HepG2 (cell line): Measurements from ENCODE around the gene DUSP16. TPM values are rescaled to one million over a fixed set of nuclear protein-coding genes. Genes with fewer than 3 reads are reported as not detected.

Experiments
- HNRNPUL1 ChIP-seq: fragments of 200-400 bp; formaldehyde crosslinking; IDR thresholded peaks from 2 replicates; pipeline ENCODE4 v1.6.1; 2017; ENCODE audit warnings: low read depth, mild to moderate bottlenecking, low read length, moderate library complexity
- PAWR ChIP-seq: sonication (generic); formaldehyde crosslinking; IDR thresholded peaks from 2 replicates; pipeline ENCODE4 v1.4.0; 2020; ENCODE audit warnings: missing genetic modification reagents, mild to moderate bottlenecking, borderline replicate concordance
- TBP ChIP-seq: sonication (generic); formaldehyde crosslinking; IDR thresholded peaks from 2 replicates; pipeline ENCODE4 v1.5.0; 2020; ENCODE audit warnings: missing genetic modification reagents
- ZNF577 ChIP-seq: sonication (generic); formaldehyde crosslinking; IDR thresholded peaks from 2 replicates; pipeline ENCODE4 v1.4.0; 2020; ENCODE audit warnings: mild to moderate bottlenecking, low read depth, missing genetic modification reagents, borderline replicate concordance
- ZNF777 ChIP-seq: sonication (generic); formaldehyde crosslinking; IDR thresholded peaks from 2 replicates; pipeline ENCODE4 v1.4.0; 2020; ENCODE audit warnings: missing genetic modification reagents
- polyA plus RNA-seq, 8 experiments: library from polyadenylated mRNA; depleted of rRNA in 3 of 8; stranded (reverse) in 7 of 8; unstranded in 1 of 8; fragments of >200 nt; fragmentation: Illumina TruSeq in 4 of 8; extraction: Trizol in 4 of 8; gene quantifications; 2 replicates each; pipeline versions ENCODE4 v1.2.1 to v1.2.3, GENCODE V29; 2011 to 2016; ENCODE audit warnings: low read depth in 4 of 8, missing spikeins in 1 of 8, mixed read lengths in 1 of 8; ENCODE audit not compliant: insufficient read depth in 1 of 8
- total RNA-seq, 5 experiments: library from RNA; depleted of rRNA; stranded (reverse); fragments of >200 nt; fragmentation: Illumina TruSeq; extraction: Trizol; gene quantifications; 2 replicates each; pipeline ENCODE4 v1.2.3, GENCODE V29; 2016; ENCODE audit warnings: low read depth in 1 of 5
- TF ChIP-seq, protein P1 (sequence below): IDR thresholded peaks from 2 replicates; pipeline ENCODE4 v1.6.1; 2018; ENCODE audit warnings: missing genetic modification reagents
- TF ChIP-seq, protein P2 (sequence below): sonication (generic); formaldehyde crosslinking; IDR thresholded peaks from 2 replicates; pipeline ENCODE4 v1.4.0; 2020; ENCODE audit warnings: mild to moderate bottlenecking, missing genetic modification reagents
- TF ChIP-seq, protein P3 (sequence below): sonication (generic); formaldehyde crosslinking; IDR thresholded peaks from 2 replicates; pipeline ENCODE4 v1.5.0; 2020; ENCODE audit warnings: mild to moderate bottlenecking, missing genetic modification reagents, borderline replicate concordance
- TF ChIP-seq, protein P4 (sequence below): sonication (generic); formaldehyde crosslinking; IDR thresholded peaks from 2 replicates; pipeline ENCODE4 v1.4.0; 2020; ENCODE audit warnings: missing genetic modification reagents
- TF ChIP-seq, protein P5 (sequence below): sonication (generic); formaldehyde crosslinking; IDR thresholded peaks from 2 replicates; pipeline ENCODE4 v1.4.0; 2020; ENCODE audit warnings: missing genetic modification reagents
- TF ChIP-seq, protein P6 (sequence below): sonication (generic); formaldehyde crosslinking; IDR thresholded peaks from 2 replicates; pipeline ENCODE4 v1.4.0; 2020; ENCODE audit warnings: missing genetic modification reagents, borderline replicate concordance
- TF ChIP-seq, protein P7 (sequence below): sonication (generic); formaldehyde crosslinking; IDR thresholded peaks from 2 replicates; pipeline ENCODE4 v1.4.0; 2020; ENCODE audit warnings: missing genetic modification reagents

The DUSP16 gene
- total and polyA plus RNA-seq, 2 of the 13 experiments (the other 11 are each of a cell fraction or from before 2014, with no cell fraction given): 45.7 to 46.6 TPM

DNA sequence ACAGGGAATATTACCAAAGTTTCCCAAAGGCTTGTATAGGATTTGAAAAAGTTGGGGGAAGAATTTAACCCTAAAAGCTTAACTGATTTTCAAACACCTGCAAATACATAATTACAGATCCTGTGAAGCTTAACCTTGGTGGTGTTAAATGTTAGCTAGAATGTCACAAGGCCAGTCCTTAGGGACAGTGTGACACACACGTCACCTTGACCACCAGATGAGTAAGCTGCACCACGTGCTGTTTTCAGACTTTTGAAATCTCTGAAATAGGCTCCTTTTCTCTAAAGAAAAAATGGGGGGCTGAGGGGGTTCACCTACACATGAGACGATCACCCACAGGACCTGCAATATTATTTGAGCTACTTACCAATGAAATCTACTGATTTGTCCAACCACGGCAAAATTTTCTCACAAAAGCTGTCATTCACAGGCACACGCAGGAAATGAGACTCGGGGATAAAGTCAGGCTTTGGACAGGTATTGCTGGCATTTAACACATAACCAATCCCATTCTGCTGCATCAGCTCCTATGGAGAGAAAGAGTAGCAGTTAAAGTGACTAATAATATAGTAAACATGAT, 75.9 kb downstream of the DUSP16 start (continued):
- TF ChIP-seq, protein P1, sequence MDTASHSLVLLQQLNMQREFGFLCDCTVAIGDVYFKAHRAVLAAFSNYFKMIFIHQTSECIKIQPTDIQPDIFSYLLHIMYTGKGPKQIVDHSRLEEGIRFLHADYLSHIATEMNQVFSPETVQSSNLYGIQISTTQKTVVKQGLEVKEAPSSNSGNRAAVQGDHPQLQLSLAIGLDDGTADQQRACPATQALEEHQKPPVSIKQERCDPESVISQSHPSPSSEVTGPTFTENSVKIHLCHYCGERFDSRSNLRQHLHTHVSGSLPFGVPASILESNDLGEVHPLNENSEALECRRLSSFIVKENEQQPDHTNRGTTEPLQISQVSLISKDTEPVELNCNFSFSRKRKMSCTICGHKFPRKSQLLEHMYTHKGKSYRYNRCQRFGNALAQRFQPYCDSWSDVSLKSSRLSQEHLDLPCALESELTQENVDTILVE (CRISPR knock-in tag): no peak
- TF ChIP-seq TBP (CRISPR knock-in tag): no peak
- TF ChIP-seq, protein P2, sequence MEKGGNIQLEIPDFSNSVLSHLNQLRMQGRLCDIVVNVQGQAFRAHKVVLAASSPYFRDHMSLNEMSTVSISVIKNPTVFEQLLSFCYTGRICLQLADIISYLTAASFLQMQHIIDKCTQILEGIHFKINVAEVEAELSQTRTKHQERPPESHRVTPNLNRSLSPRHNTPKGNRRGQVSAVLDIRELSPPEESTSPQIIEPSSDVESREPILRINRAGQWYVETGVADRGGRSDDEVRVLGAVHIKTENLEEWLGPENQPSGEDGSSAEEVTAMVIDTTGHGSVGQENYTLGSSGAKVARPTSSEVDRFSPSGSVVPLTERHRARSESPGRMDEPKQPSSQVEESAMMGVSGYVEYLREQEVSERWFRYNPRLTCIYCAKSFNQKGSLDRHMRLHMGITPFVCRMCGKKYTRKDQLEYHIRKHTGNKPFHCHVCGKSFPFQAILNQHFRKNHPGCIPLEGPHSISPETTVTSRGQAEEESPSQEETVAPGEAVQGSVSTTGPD (CRISPR knock-in tag): no peak
- TF ChIP-seq, protein P3, sequence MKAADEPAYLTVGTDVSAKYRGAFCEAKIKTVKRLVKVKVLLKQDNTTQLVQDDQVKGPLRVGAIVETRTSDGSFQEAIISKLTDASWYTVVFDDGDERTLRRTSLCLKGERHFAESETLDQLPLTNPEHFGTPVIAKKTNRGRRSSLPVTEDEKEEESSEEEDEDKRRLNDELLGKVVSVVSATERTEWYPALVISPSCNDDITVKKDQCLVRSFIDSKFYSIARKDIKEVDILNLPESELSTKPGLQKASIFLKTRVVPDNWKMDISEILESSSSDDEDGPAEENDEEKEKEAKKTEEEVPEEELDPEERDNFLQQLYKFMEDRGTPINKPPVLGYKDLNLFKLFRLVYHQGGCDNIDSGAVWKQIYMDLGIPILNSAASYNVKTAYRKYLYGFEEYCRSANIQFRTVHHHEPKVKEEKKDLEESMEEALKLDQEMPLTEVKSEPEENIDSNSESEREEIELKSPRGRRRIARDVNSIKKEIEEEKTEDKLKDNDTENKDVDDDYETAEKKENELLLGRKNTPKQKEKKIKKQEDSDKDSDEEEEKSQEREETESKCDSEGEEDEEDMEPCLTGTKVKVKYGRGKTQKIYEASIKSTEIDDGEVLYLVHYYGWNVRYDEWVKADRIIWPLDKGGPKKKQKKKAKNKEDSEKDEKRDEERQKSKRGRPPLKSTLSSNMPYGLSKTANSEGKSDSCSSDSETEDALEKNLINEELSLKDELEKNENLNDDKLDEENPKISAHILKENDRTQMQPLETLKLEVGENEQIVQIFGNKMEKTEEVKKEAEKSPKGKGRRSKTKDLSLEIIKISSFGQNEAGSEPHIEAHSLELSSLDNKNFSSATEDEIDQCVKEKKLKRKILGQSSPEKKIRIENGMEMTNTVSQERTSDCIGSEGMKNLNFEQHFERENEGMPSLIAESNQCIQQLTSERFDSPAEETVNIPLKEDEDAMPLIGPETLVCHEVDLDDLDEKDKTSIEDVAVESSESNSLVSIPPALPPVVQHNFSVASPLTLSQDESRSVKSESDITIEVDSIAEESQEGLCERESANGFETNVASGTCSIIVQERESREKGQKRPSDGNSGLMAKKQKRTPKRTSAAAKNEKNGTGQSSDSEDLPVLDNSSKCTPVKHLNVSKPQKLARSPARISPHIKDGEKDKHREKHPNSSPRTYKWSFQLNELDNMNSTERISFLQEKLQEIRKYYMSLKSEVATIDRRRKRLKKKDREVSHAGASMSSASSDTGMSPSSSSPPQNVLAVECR: no peak
- no peak for TF ChIP-seq ZNF777 (CRISPR knock-in tag)
- TF ChIP-seq ZNF577 (CRISPR knock-in tag): no peak
- TF ChIP-seq, protein P4, sequence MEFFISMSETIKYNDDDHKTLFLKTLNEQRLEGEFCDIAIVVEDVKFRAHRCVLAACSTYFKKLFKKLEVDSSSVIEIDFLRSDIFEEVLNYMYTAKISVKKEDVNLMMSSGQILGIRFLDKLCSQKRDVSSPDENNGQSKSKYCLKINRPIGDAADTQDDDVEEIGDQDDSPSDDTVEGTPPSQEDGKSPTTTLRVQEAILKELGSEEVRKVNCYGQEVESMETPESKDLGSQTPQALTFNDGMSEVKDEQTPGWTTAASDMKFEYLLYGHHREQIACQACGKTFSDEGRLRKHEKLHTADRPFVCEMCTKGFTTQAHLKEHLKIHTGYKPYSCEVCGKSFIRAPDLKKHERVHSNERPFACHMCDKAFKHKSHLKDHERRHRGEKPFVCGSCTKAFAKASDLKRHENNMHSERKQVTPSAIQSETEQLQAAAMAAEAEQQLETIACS: no peak
- no peak for TF ChIP-seq HNRNPUL1
- TF ChIP-seq, protein P5, sequence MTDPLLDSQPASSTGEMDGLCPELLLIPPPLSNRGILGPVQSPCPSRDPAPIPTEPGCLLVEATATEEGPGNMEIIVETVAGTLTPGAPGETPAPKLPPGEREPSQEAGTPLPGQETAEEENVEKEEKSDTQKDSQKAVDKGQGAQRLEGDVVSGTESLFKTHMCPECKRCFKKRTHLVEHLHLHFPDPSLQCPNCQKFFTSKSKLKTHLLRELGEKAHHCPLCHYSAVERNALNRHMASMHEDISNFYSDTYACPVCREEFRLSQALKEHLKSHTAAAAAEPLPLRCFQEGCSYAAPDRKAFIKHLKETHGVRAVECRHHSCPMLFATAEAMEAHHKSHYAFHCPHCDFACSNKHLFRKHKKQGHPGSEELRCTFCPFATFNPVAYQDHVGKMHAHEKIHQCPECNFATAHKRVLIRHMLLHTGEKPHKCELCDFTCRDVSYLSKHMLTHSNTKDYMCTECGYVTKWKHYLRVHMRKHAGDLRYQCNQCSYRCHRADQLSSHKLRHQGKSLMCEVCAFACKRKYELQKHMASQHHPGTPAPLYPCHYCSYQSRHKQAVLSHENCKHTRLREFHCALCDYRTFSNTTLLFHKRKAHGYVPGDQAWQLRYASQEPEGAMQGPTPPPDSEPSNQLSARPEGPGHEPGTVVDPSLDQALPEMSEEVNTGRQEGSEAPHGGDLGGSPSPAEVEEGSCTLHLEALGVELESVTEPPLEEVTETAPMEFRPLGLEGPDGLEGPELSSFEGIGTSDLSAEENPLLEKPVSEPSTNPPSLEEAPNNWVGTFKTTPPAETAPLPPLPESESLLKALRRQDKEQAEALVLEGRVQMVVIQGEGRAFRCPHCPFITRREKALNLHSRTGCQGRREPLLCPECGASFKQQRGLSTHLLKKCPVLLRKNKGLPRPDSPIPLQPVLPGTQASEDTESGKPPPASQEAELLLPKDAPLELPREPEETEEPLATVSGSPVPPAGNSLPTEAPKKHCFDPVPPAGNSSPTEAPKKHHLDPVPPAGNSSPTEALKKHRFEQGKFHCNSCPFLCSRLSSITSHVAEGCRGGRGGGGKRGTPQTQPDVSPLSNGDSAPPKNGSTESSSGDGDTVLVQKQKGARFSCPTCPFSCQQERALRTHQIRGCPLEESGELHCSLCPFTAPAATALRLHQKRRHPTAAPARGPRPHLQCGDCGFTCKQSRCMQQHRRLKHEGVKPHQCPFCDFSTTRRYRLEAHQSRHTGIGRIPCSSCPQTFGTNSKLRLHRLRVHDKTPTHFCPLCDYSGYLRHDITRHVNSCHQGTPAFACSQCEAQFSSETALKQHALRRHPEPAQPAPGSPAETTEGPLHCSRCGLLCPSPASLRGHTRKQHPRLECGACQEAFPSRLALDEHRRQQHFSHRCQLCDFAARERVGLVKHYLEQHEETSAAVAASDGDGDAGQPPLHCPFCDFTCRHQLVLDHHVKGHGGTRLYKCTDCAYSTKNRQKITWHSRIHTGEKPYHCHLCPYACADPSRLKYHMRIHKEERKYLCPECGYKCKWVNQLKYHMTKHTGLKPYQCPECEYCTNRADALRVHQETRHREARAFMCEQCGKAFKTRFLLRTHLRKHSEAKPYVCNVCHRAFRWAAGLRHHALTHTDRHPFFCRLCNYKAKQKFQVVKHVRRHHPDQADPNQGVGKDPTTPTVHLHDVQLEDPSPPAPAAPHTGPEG (CRISPR knock-in tag): no peak
- TF ChIP-seq PAWR (CRISPR knock-in tag): no peak
- TF ChIP-seq, protein P6, sequence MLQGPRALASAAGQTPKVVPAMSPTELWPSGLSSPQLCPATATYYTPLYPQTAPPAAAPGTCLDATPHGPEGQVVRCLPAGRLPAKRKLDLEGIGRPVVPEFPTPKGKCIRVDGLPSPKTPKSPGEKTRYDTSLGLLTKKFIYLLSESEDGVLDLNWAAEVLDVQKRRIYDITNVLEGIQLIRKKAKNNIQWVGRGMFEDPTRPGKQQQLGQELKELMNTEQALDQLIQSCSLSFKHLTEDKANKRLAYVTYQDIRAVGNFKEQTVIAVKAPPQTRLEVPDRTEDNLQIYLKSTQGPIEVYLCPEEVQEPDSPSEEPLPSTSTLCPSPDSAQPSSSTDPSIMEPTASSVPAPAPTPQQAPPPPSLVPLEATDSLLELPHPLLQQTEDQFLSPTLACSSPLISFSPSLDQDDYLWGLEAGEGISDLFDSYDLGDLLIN: no peak
- TF ChIP-seq, protein P7, sequence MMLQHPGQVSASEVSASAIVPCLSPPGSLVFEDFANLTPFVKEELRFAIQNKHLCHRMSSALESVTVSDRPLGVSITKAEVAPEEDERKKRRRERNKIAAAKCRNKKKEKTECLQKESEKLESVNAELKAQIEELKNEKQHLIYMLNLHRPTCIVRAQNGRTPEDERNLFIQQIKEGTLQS (CRISPR knock-in tag): peak; percentile 15; the same call in 1 of the 2 replicates
